CD14-positive monocyte (primary cell): ENCODE data around the gene ARHGAP40. TPM values are rescaled to one million over a fixed set of nuclear protein-coding genes. Genes with fewer than 3 reads are reported as not detected.

ENCODE experiments used
- DNase-seq, 3 donors: peaks; one replicate each; pipeline ENCODE4 v3.0.0-alpha.2; 2011 to 2022
- H2AFZ ChIP-seq: 2 replicates; pipeline ENCODE4 v1.6.0; 2012; ENCODE audit warnings: mild to moderate bottlenecking, low read depth, low read length, inconsistent platforms; ENCODE audit not compliant: insufficient read depth, poor library complexity, severe bottlenecking
- H3K27ac ChIP-seq, 2 donors: 1 replicate in 1 of 2; 2 replicates in 1 of 2; pipeline ENCODE4 v1.5.1; 2012 to 2013; ENCODE audit warnings: low read length in 2 of 2, control low read depth in 1 of 2, inconsistent platforms in 1 of 2, low read depth in 1 of 2, mild to moderate bottlenecking in 1 of 2
- H3K27me3 ChIP-seq, 2 donors: one replicate each; pipeline versions ENCODE4 v1.6.0 to v1.6.1; 2011 to 2013; ENCODE audit warnings: low read length in 2 of 2; ENCODE audit not compliant: control insufficient read depth in 2 of 2, insufficient read depth in 2 of 2
- H3K36me3 ChIP-seq, 2 donors: replicated peaks in 1 of 2; 1 replicate in 1 of 2; 2 replicates in 1 of 2; pipeline versions ENCODE4 v1.5.1 to v1.6.1; 2012 to 2013; ENCODE audit warnings: low read length in 2 of 2, control low read depth in 1 of 2, inconsistent platforms in 1 of 2, mild to moderate bottlenecking in 1 of 2; ENCODE audit not compliant: insufficient read depth in 2 of 2, control insufficient read depth in 1 of 2
- H3K4me1 ChIP-seq, 2 donors: 1 replicate in 1 of 2; 2 replicates in 1 of 2; pipeline versions ENCODE4 v1.5.1 to v1.6.1; 2012 to 2013; ENCODE audit warnings: low read length in 2 of 2, control low read depth in 1 of 2, inconsistent platforms in 1 of 2, mild to moderate bottlenecking in 1 of 2, moderate library complexity in 1 of 2; ENCODE audit not compliant: insufficient read depth in 2 of 2, control insufficient read depth in 1 of 2
- H3K4me2 ChIP-seq: replicated peaks from 2 replicates; pipeline ENCODE3; 2012; ENCODE audit warnings: low read length, moderate library complexity, mild to moderate bottlenecking; ENCODE audit not compliant: poor library complexity, severe bottlenecking; ENCODE audit errors: extremely low read depth
- H3K4me3 ChIP-seq, 3 experiments: fragments of 200-600 bp in 1 of 3; sonication (generic) in 1 of 3; replicated peaks in 1 of 3; 1 replicate in 2 of 3; 2 replicates in 1 of 3; pipeline ENCODE4 v1.5.1; 2011 to 2013; ENCODE audit warnings: low read length in 3 of 3, mild to moderate bottlenecking in 3 of 3, control low read depth in 2 of 3, low read depth in 2 of 3, inconsistent platforms in 1 of 3, moderate library complexity in 1 of 3
- H3K79me2 ChIP-seq: 2 replicates; pipeline ENCODE4 v1.6.0; 2012; ENCODE audit warnings: mild to moderate bottlenecking, control low read depth, inconsistent platforms, low read length, moderate library complexity; ENCODE audit not compliant: insufficient read depth
- H3K9ac ChIP-seq: 2 replicates; pipeline ENCODE4 v1.6.0; 2017; ENCODE audit warnings: low read length, mild to moderate bottlenecking; ENCODE audit not compliant: insufficient read depth, poor library complexity, severe bottlenecking
- H3K9me3 ChIP-seq, 2 donors: replicated peaks in 1 of 2; 1 replicate in 1 of 2; 2 replicates in 1 of 2; pipeline versions ENCODE4 v1.5.1 to v1.6.1; 2012 to 2013; ENCODE audit warnings: low read length in 2 of 2, control low read depth in 1 of 2; ENCODE audit not compliant: control insufficient read depth in 1 of 2, insufficient read depth in 1 of 2
- H4K20me1 ChIP-seq: 2 replicates; pipeline ENCODE4 v1.6.0; 2012; ENCODE audit warnings: mild to moderate bottlenecking, low read length, control low read depth, moderate library complexity; ENCODE audit not compliant: insufficient read depth
- H3K27ac Mint-ChIP-seq, 7 donors: one replicate each; pipeline ENCODE4 v1.8.0; 2020; ENCODE audit warnings: mild to moderate bottlenecking in 7 of 7, mixed read lengths in 7 of 7, moderate library complexity in 6 of 7, inconsistent platforms in 2 of 7
- H3K27me3 Mint-ChIP-seq, 3 donors: one replicate each; pipeline ENCODE4 v1.8.0; 2021 to 2022; ENCODE audit warnings: low read depth in 3 of 3, mild to moderate bottlenecking in 3 of 3, mixed read lengths in 3 of 3, moderate library complexity in 3 of 3, inconsistent platforms in 1 of 3
- H3K36me3 Mint-ChIP-seq, 2 donors: one replicate each; pipeline ENCODE4 v1.8.0; 2020; ENCODE audit warnings: mixed read lengths in 2 of 2, inconsistent platforms in 1 of 2, mild to moderate bottlenecking in 1 of 2
- H3K4me1 Mint-ChIP-seq: one replicate; pipeline ENCODE4 v1.8.0; 2020; ENCODE audit warnings: mild to moderate bottlenecking, mixed read lengths
- H3K4me3 Mint-ChIP-seq, 2 donors: one replicate each; pipeline ENCODE4 v1.8.0; 2020; ENCODE audit warnings: mild to moderate bottlenecking in 2 of 2, mixed read lengths in 2 of 2, moderate library complexity in 1 of 2
- H3K9me3 Mint-ChIP-seq, 7 donors: one replicate each; pipeline ENCODE4 v1.8.0; 2020 to 2022; ENCODE audit warnings: mixed read lengths in 7 of 7, mild to moderate bottlenecking in 6 of 7, moderate library complexity in 6 of 7, inconsistent platforms in 2 of 7
- CTCF ChIP-seq: fragments of 200-600 bp; IDR thresholded peaks from one replicate; pipeline ENCODE4 v1.8.0; 2022; ENCODE audit warnings: antibody characterized with exemption, mild to moderate bottlenecking
- WGBS: methylation state at CpG from one replicate; pipeline ENCODE4 v1.1.5; 2013; ENCODE audit warnings: missing lambda C conversion rate; ENCODE audit not compliant: insufficient coverage; 5-methylcytosine and 5-hydroxymethylcytosine counted together
- intact Hi-C, 2 donors: fragments of 100-400 bp; cut with micrococcal nuclease; formaldehyde crosslinking; loops; one replicate each; pipeline versions ENCODE4 v1.15.0 to v1.15.1; 2023
- polyA plus RNA-seq, 3 donors: library from polyadenylated mRNA; depleted of rRNA in 1 of 3; unstranded in 2 of 3; stranded (reverse) in 1 of 3; fragments of 300-500 nt in 2 of 3; fragments of >200 nt in 1 of 3; fragmentation: Illumina TruSeq in 2 of 3; gene quantifications; 1 replicate in 2 of 3; 2 replicates in 1 of 3; pipeline ENCODE4 v1.2.3, GENCODE V29; 2012 to 2021

The ARHGAP40 gene
- polyA plus RNA-seq, 3 donors, result not detected

- Histone ChIP-seq H2AFZ (no peak overlapping the region), H3K36me3 (no peaks in the 10 kb centered on the region), H4K20me1 (no peaks in the 10 kb centered on the region), H3K79me2 (no peaks in the 10 kb centered on the region), H3K27me3 (peaks cover 9 to 16% of the 10 kb centered on the region in 2 donors), H3K9ac (no peak overlapping the region), H3K4me3 (no peak overlapping the region), H3K4me2 (no peak overlapping the region), H3K4me1 (no peaks in the 10 kb centered on the region), H3K27ac (no peak overlapping the region), H3K9me3 (no peaks in the 10 kb centered on the region)
- no peak for DNase-seq
- H3K36me3 Mint-ChIP-seq, result no peaks in the 10 kb centered on the region
- WGBS, result 95% methylated on average over 2 of the region's 4 CpGs
- H3K4me1 Mint-ChIP-seq, result no peaks in the 10 kb centered on the region
- no peak overlapping the region for H3K27ac Mint-ChIP-seq
- H3K4me3 Mint-ChIP-seq, result no peak overlapping the region
- intact Hi-C loops, result no loop called here
- peaks cover 19 to 32% (median 20%) of the 10 kb centered on the region in 3 donors for H3K27me3 Mint-ChIP-seq
- H3K9me3 Mint-ChIP-seq, result peaks cover 0 to 3% (median 0%) of the 10 kb centered on the region in 7 donors
- TF ChIP-seq CTCF, result no peak
These were observed 8.2 kb downstream of the ARHGAP40 start for GRCh38 chr20:38609815-38610214.

GRCh38 chr20:38610521-38610920 lies 8.9 kb downstream of the ARHGAP40 start:
- Histone ChIP-seq H3K79me2 (no peaks in the 10 kb centered on the region), H3K9ac (no peak overlapping the region), H3K36me3 (no peaks in the 10 kb centered on the region), H3K27ac (no peak overlapping the region), H3K9me3 (no peaks in the 10 kb centered on the region), H3K4me3 (no peak overlapping the region), H2AFZ (no peak overlapping the region), H3K27me3 (peaks cover 5 to 10% of the 10 kb centered on the region in 2 donors), H3K4me1 (no peaks in the 10 kb centered on the region), H4K20me1 (no peaks in the 10 kb centered on the region), H3K4me2 (no peak overlapping the region)
- Mint-ChIP-seq H3K27me3 (peaks cover 12 to 29% (median 14%) of the 10 kb centered on the region in 3 donors), H3K4me1 (no peaks in the 10 kb centered on the region), H3K27ac (no peak overlapping the region), H3K36me3 (no peaks in the 10 kb centered on the region), H3K9me3 (peaks cover 0 to 3% (median 0%) of the 10 kb centered on the region in 7 donors), H3K4me3 (no peak overlapping the region)
- WGBS, result 74% methylated on average over 4 of the region's 5 CpGs
- no peak for DNase-seq
- intact Hi-C loops, result no loop called here
- no peak for TF ChIP-seq CTCF
